ENCODE measurements around the gene PDCD6IP. TPM values are rescaled to one million over a fixed set of nuclear protein-coding genes. Genes with fewer than 3 reads are reported as not detected.
"Not testable (repeated sequence)": the region's sequence is repeated elsewhere in the genome, so short reads cannot be mapped to it uniquely, and the experiment has no call there.

Gene PDCD6IP
- total and polyA plus RNA-seq, 5 donors = 31.5 to 141 (median 128) TPM

- H3K4me3 ChIP-seq (ENCODE audit: low read length); H3K27me3 ChIP-seq (ENCODE audit: control insufficient read depth, insufficient read depth); DNase-seq; H3K27ac ChIP-seq (ENCODE audit: low read length); H3K4me1 ChIP-seq (ENCODE audit: control insufficient read depth, insufficient read depth, low read length); H3K9me3 ChIP-seq (ENCODE audit: control insufficient read depth, low read length); intact Hi-C loops (cut with DNase I); ATAC-seq: not testable (repeated sequence)
- 64% methylated on average over 1 of the region's 1 CpG for WGBS
These were observed 57.0 kb downstream of the PDCD6IP start for GRCh38 chr3:33855407-33855806.

GRCh38 chr3:33855884-33856546 lies 57.6 kb downstream of the PDCD6IP start:
- 77% methylated on average over 10 of the region's 10 CpGs for WGBS

GRCh38 chr3:33857701-33858100 lies 59.3 kb downstream of the PDCD6IP start:
- peak; percentile 32 to 63 for ATAC-seq
- H3K27me3 ChIP-seq (ENCODE audit: control insufficient read depth, insufficient read depth); DNase-seq; H3K4me3 ChIP-seq (ENCODE audit: low read length); H3K4me1 ChIP-seq (ENCODE audit: control insufficient read depth, insufficient read depth, low read length); H3K27ac ChIP-seq (ENCODE audit: low read length); H3K9me3 ChIP-seq (ENCODE audit: control insufficient read depth, low read length); intact Hi-C loops (cut with DNase I): not testable (repeated sequence)
- 70% methylated on average over 1 of the region's 1 CpG for WGBS

More at GRCh38 chr3:33855884-33856546, 57.6 kb downstream of the PDCD6IP start:
- Histone ChIP-seq H3K27ac (ENCODE audit: low read length) (no peak overlapping the region), H3K4me1 (ENCODE audit: control insufficient read depth, insufficient read depth, low read length) (no peaks in the 10 kb centered on the region), H3K9me3 (ENCODE audit: control insufficient read depth, low read length) (no peaks in the 10 kb centered on the region), H3K27me3 (ENCODE audit: control insufficient read depth, insufficient read depth) (no peaks in the 10 kb centered on the region), H3K4me3 (ENCODE audit: low read length) (no peak overlapping the region)
- ATAC-seq (peak in 1 of 2 donors; percentile 47), DNase-seq (no peak)
- intact Hi-C loops (cut with DNase I) = no loop called here

GRCh38 chr3:33858131-33858530 lies 59.7 kb downstream of the PDCD6IP start:
- no peak overlapping the region for H3K4me3 ChIP-seq (ENCODE audit: low read length)
- no peaks in the 10 kb centered on the region for H3K4me1 ChIP-seq (ENCODE audit: control insufficient read depth, insufficient read depth, low read length)
- 98% methylated on average over 4 of the region's 4 CpGs for WGBS
- DNase-seq (no peak), ATAC-seq (no peak)
- H3K9me3 ChIP-seq (ENCODE audit: control insufficient read depth, low read length) = no peaks in the 10 kb centered on the region
- no peak overlapping the region for H3K27ac ChIP-seq (ENCODE audit: low read length)
- intact Hi-C loops (cut with DNase I) = no loop called here
- no peaks in the 10 kb centered on the region for H3K27me3 ChIP-seq (ENCODE audit: control insufficient read depth, insufficient read depth)

- H3K9me3 ChIP-seq (ENCODE audit: control insufficient read depth, low read length) = no peaks in the 10 kb centered on the region
- intact Hi-C loops (cut with DNase I) = no loop called here
- no peaks in the 10 kb centered on the region for H3K27me3 ChIP-seq (ENCODE audit: control insufficient read depth, insufficient read depth)
- H3K4me1 ChIP-seq (ENCODE audit: control insufficient read depth, insufficient read depth, low read length) = no peaks in the 10 kb centered on the region
- no peak overlapping the region for H3K27ac ChIP-seq (ENCODE audit: low read length)
- no peak overlapping the region for H3K4me3 ChIP-seq (ENCODE audit: low read length)
- 67% methylated on average over 4 of the region's 4 CpGs for WGBS
- ATAC-seq (no peak), DNase-seq (no peak)
These were observed 62.1 kb downstream of the PDCD6IP start for GRCh38 chr3:33860373-33861050.

- Histone ChIP-seq H3K27ac (ENCODE audit: low read length) (no peak overlapping the region), H3K4me1 (ENCODE audit: control insufficient read depth, insufficient read depth, low read length) (no peaks in the 10 kb centered on the region), H3K9me3 (ENCODE audit: control insufficient read depth, low read length) (no peaks in the 10 kb centered on the region), H3K4me3 (ENCODE audit: low read length) (no peak overlapping the region), H3K27me3 (ENCODE audit: control insufficient read depth, insufficient read depth) (no peaks in the 10 kb centered on the region)
- no peak for DNase-seq
- no peak for ATAC-seq
- intact Hi-C loops (cut with DNase I) = no loop called here
- 86% methylated on average over 4 of the region's 4 CpGs for WGBS
These were observed 66.7 kb downstream of the PDCD6IP start for GRCh38 chr3:33865133-33865532.

GRCh38 chr3:33868309-33868708 lies 69.9 kb downstream of the PDCD6IP start:
- no peaks in the 10 kb centered on the region for H3K27me3 ChIP-seq (ENCODE audit: control insufficient read depth, insufficient read depth)
- intact Hi-C loops (cut with DNase I) = no loop called here
- DNase-seq = no peak
- WGBS = 71% methylated on average over 1 of the region's 1 CpG
- no peak overlapping the region for H3K27ac ChIP-seq (ENCODE audit: low read length)
- H3K4me3 ChIP-seq (ENCODE audit: low read length) = no peak overlapping the region
- no peaks in the 10 kb centered on the region for H3K9me3 ChIP-seq (ENCODE audit: control insufficient read depth, low read length)
- no peak for ATAC-seq
- no peaks in the 10 kb centered on the region for H3K4me1 ChIP-seq (ENCODE audit: control insufficient read depth, insufficient read depth, low read length)

GRCh38 chr3:33869977-33870376 lies 71.5 kb downstream of the PDCD6IP start:
- intact Hi-C loops (cut with DNase I) = no loop called here
- H3K4me1 ChIP-seq (ENCODE audit: control insufficient read depth, insufficient read depth, low read length) = no peaks in the 10 kb centered on the region
- no peak overlapping the region for H3K4me3 ChIP-seq (ENCODE audit: low read length)
- no peak for DNase-seq
- no peaks in the 10 kb centered on the region for H3K9me3 ChIP-seq (ENCODE audit: control insufficient read depth, low read length)
- 77% methylated on average over 7 of the region's 7 CpGs for WGBS
- no peak overlapping the region for H3K27ac ChIP-seq (ENCODE audit: low read length)
- peak in 1 of 2 donors; percentile 38 for ATAC-seq
- no peaks in the 10 kb centered on the region for H3K27me3 ChIP-seq (ENCODE audit: control insufficient read depth, insufficient read depth)

GRCh38 chr3:33874815-33875214 lies 76.4 kb downstream of the PDCD6IP start:
- intact Hi-C loops (cut with DNase I) = no loop called here
- no peak for ATAC-seq
- no peak for DNase-seq
- H3K27ac ChIP-seq (ENCODE audit: low read length) = no peak overlapping the region
- no peaks in the 10 kb centered on the region for H3K4me1 ChIP-seq (ENCODE audit: control insufficient read depth, insufficient read depth, low read length)
- H3K9me3 ChIP-seq (ENCODE audit: control insufficient read depth, low read length) = no peaks in the 10 kb centered on the region
- WGBS = 97% methylated on average over 1 of the region's 1 CpG
- H3K27me3 ChIP-seq (ENCODE audit: control insufficient read depth, insufficient read depth) = no peaks in the 10 kb centered on the region
- no peak overlapping the region for H3K4me3 ChIP-seq (ENCODE audit: low read length)

- intact Hi-C loops (cut with DNase I) = no loop called here
- ATAC-seq (no peak), DNase-seq (no peak)
- no peaks in the 10 kb centered on the region for H3K9me3 ChIP-seq (ENCODE audit: control insufficient read depth, low read length)
- no peaks in the 10 kb centered on the region for H3K27me3 ChIP-seq (ENCODE audit: control insufficient read depth, insufficient read depth)
- H3K4me1 ChIP-seq (ENCODE audit: control insufficient read depth, insufficient read depth, low read length) = no peaks in the 10 kb centered on the region
- H3K4me3 ChIP-seq (ENCODE audit: low read length) = no peak overlapping the region
- H3K27ac ChIP-seq (ENCODE audit: low read length) = no peak overlapping the region
These were observed 77.2 kb downstream of the PDCD6IP start for GRCh38 chr3:33875680-33876079.

GRCh38 chr3:33877187-33877586 lies 78.8 kb downstream of the PDCD6IP start:
- Histone ChIP-seq H3K9me3 (ENCODE audit: control insufficient read depth, low read length) (no peaks in the 10 kb centered on the region), H3K4me3 (ENCODE audit: low read length) (no peak overlapping the region), H3K27me3 (ENCODE audit: control insufficient read depth, insufficient read depth) (no peaks in the 10 kb centered on the region), H3K4me1 (ENCODE audit: control insufficient read depth, insufficient read depth, low read length) (no peaks in the 10 kb centered on the region), H3K27ac (ENCODE audit: low read length) (no peak overlapping the region)
- WGBS = 57% methylated on average over 3 of the region's 3 CpGs
- intact Hi-C loops (cut with DNase I) = no loop called here
- no peak for ATAC-seq
- DNase-seq = no peak
